PC-3 (cell line): ENCODE measurements around the gene POLR3B.

Experiments
- EZH2 ChIP-seq: fragments of 300-600 bp; sonication (generic); IDR thresholded peaks from one replicate; pipeline ENCODE4 v1.6.1; 2017; ENCODE audit warnings: antibody characterized with exemption, mild to moderate bottlenecking, low read length; ENCODE audit not compliant: unreplicated experiment
- EZH2phosphoT487 ChIP-seq: fragments of 300-600 bp; sonication (generic); IDR thresholded peaks from 2 replicates; pipeline ENCODE4 v1.6.1; 2018; ENCODE audit warnings: mild to moderate bottlenecking, antibody characterized with exemption, low read length, borderline replicate concordance
- TF ChIP-seq, protein P1 (sequence below): fragments of 300-600 bp; sonication (generic); conservative IDR thresholded peaks from 2 replicates; pipeline ENCODE4 v1.5.1; 2017; ENCODE audit warnings: antibody characterized with exemption, low read depth, mild to moderate bottlenecking, low read length

DNA sequence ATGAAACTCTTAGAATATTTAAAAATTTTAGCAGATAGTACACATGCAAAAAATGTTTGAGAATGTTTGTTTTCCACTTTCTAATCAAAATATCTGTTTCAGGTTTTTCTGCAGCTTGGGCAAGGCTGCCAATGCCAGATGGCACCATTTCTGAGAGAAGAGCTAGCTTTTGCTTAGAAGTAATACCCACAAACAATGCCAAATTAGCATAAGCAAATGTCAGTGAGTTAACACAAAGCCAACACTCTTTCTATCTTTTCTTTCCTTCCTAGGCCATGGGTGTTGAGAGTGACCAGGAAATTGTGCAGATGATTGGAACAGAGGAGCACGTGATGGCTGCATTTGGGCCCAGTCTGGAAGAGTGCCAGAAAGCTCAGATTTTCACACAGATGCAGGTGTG, 35.2 kb downstream of the POLR3B start:
- TF ChIP-seq, protein P1, sequence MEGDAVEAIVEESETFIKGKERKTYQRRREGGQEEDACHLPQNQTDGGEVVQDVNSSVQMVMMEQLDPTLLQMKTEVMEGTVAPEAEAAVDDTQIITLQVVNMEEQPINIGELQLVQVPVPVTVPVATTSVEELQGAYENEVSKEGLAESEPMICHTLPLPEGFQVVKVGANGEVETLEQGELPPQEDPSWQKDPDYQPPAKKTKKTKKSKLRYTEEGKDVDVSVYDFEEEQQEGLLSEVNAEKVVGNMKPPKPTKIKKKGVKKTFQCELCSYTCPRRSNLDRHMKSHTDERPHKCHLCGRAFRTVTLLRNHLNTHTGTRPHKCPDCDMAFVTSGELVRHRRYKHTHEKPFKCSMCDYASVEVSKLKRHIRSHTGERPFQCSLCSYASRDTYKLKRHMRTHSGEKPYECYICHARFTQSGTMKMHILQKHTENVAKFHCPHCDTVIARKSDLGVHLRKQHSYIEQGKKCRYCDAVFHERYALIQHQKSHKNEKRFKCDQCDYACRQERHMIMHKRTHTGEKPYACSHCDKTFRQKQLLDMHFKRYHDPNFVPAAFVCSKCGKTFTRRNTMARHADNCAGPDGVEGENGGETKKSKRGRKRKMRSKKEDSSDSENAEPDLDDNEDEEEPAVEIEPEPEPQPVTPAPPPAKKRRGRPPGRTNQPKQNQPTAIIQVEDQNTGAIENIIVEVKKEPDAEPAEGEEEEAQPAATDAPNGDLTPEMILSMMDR, result no peak
- TF ChIP-seq EZH2 (no peak), EZH2phosphoT487 (no peak)
